ENCODE data around the gene AP1B1.

Gene AP1B1

DNA sequence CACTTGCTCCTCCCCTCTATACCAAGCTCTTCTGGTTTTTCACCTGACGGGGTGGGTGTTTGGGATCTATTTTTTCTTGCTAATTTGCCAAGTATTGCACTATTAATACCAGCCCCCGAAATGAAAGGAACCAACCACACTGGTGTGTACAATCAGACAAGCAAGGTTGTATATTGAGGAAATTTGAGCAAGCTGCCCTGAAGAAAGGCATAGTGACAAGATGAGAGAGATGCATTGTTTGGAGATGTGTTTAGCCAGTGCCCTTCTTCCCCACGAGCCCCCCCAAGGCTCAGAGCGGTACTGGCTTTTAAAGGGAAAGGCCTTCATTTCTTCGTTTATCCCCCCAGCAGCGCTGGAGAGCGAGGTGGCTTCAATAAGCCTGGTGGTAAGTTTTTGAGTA lies 97.2 kb downstream of the AP1B1 start:
- DNase-seq (ENCODE audit: low read depth in 2 of 2) = no peak
- TF ChIP-seq, protein P1, sequence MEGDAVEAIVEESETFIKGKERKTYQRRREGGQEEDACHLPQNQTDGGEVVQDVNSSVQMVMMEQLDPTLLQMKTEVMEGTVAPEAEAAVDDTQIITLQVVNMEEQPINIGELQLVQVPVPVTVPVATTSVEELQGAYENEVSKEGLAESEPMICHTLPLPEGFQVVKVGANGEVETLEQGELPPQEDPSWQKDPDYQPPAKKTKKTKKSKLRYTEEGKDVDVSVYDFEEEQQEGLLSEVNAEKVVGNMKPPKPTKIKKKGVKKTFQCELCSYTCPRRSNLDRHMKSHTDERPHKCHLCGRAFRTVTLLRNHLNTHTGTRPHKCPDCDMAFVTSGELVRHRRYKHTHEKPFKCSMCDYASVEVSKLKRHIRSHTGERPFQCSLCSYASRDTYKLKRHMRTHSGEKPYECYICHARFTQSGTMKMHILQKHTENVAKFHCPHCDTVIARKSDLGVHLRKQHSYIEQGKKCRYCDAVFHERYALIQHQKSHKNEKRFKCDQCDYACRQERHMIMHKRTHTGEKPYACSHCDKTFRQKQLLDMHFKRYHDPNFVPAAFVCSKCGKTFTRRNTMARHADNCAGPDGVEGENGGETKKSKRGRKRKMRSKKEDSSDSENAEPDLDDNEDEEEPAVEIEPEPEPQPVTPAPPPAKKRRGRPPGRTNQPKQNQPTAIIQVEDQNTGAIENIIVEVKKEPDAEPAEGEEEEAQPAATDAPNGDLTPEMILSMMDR (IDR thresholded peaks at IDR 0.05; ENCODE audit: low read depth, low read length) = no peak
- no peak overlapping the region for H3K4me3 ChIP-seq (replicated peaks in 1 of 2; ENCODE audit: low read depth in 2 of 2, low read length in 2 of 2)

DNA sequence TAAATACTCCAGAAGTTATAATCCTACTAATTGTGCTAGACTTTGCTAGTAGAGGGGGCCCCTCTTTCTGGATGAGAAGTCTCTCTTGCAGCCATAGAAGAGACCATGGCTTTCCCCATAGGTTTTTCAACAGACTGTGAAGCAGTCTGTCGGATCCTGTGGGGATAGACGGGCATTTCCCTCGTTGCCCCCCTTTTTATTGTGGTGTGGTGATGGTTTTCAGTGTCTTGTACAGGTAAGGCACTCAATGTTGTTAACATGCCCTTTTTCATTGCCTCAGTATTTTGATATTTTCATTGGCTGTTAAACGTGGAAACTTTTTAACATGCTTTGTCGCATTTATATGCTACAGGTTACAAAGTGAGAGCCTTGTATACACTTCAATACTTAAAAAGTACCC lies 98.3 kb downstream of the AP1B1 start:
- H3K4me3 ChIP-seq (replicated peaks in 1 of 2; ENCODE audit: low read depth in 2 of 2, low read length in 2 of 2) = no peak overlapping the region
- DNase-seq (ENCODE audit: low read depth in 2 of 2) = no peak
- TF ChIP-seq, protein P1 (IDR thresholded peaks at IDR 0.05; ENCODE audit: low read depth, low read length) = no peak

DNA sequence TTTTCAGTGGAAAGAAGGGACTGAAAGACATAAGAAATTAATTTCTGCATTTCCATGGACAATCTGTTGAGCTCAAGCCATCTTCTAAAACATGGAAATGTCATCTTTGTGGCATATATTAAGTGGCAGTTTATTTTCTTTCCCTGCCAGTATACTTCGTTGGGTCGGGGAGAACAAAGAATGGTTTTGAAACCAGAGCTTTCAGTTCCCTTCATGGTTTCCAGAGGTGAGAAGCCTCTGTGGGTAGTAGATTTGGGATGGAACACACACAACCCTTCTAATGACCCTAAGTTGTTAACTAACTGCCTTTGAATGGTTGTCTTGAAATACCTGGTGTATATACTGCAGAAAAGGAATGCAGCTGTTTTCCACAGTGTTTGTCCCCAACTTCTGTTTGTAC lies 99.5 kb downstream of the AP1B1 start:
- TF ChIP-seq, protein P1 (IDR thresholded peaks at IDR 0.05; ENCODE audit: low read depth, low read length) = no peak
- no peak overlapping the region for H3K4me3 ChIP-seq (replicated peaks in 1 of 2; ENCODE audit: low read depth in 2 of 2, low read length in 2 of 2)
- no peak for DNase-seq (ENCODE audit: low read depth in 2 of 2)

DNA sequence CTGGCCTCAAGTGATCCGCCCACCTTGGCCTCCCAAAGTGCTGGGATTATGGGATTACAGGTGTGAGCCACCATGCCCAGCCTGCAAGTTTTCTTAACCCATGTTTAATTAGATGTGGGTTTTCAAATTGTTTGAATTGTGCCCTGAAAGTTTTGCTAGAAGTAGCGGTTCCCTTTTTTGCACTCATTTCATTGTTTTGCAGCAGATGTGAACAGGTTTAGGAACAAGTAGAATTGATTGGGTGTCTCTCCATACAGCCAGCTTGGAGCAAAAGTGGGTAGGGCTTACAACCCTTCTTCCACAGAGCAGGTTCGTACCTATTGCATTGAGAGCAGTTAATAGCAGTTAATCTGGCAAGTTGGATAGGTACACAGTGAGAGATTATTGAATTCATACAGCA lies 104.2 kb downstream of the AP1B1 start:
- TF ChIP-seq, protein P1 (IDR thresholded peaks at IDR 0.05; ENCODE audit: low read depth, low read length) = no peak

DNA sequence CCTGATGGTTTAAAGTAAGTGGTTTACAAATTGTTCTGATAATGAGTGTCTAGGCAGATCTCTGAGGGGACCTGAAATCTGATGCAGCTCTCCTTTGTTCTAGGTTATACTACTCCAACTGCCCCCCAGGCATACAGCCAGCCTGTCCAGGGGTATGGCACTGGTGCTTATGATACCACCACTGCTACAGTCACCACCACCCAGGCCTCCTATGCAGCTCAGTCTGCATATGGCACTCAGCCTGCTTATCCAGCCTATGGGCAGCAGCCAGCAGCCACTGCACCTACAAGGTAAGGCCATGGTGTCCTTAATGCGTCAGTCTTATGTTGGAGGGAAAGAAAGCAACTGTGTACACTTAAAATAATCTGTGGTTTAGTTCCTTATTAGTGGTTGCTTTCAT lies 110.4 kb downstream of the AP1B1 start:
- TF ChIP-seq, protein P1 (IDR thresholded peaks at IDR 0.05; ENCODE audit: low read depth, low read length) = no peak
- H3K4me3 ChIP-seq (replicated peaks in 1 of 2; ENCODE audit: low read depth in 2 of 2, low read length in 2 of 2) = no peak overlapping the region
- DNase-seq (ENCODE audit: low read depth in 2 of 2) = no peak

More for the DNA sequence above, 104.2 kb downstream of the AP1B1 start:
- no peak overlapping the region for H3K4me3 ChIP-seq (replicated peaks in 1 of 2; ENCODE audit: low read depth in 2 of 2, low read length in 2 of 2)
- no peak for DNase-seq (ENCODE audit: low read depth in 2 of 2)
